ENCODE results near the gene ZNF583. TPM values are rescaled to one million over a fixed set of nuclear protein-coding genes. Genes with fewer than 3 reads are reported as not detected.

ZNF583 gene
- total and polyA plus RNA-seq, 2 of the 13 experiments (the other 11 are each of a cell fraction or from before 2014, with no cell fraction given): 0.65 to 5.3 TPM

DNA sequence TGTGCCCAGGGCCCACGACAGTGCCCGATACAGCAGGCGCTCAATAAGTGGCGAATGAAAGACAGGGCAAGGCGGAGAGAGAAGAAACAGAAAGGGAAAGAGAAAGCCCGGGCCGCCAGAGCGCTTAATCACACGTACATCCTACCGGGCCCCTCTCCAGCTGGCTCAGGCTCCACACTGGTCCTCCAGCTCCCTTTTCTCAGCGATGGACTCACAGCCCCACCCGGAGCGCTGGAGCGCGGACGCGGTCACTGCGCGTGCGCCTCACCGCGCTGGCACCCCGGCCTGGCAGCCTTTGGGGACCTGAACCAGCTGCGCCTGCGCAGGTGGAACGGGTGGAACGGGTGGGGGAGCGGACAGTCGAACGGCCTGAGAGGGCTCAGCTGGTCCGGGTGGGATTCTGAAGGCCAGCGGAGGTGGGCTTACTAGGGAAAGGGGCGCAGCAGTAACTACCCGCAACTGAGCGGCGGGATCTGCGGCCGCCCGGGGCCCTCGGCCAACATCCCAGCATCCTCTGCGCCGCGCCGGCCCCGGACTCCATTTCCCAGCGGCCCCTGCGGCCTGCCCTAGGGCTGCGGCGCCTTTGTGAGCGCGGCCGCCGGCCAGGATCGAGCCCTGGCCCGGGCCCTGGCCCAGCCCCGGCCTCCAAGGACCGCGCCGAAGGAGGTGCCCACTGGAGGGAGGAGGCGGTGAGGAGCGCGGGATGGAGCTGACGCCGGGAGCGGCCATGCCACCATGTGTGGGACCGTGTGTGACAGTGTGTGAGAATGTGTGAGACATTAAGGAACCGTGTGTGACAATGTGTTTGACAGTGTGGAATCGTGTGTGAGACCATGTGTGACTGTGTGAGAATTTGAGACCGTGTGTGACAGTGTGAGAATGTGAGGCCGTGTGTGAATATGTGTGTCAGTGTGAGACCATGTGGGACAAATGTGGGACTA is at the start of gene ZNF583 (continued):
- TF ChIP-seq ZNF225 (CRISPR knock-in tag; IDR thresholded peaks at IDR 0.05): 0 out of 2 replicates have a peak, but pooled peaks have one; percentile 21
- TF ChIP-seq TP53 (CRISPR knock-in tag; conservative IDR thresholded peaks at IDR 0.05): no peak; the same call in 1 of the 2 replicates
- TF ChIP-seq NCOA2 (CRISPR knock-in tag; IDR thresholded peaks at IDR 0.05): no peak
- peak; percentile 57; the same call in 1 of the 2 replicates for TF ChIP-seq KDM4B (CRISPR knock-in tag; IDR thresholded peaks at IDR 0.05)
- TF ChIP-seq MXD4 (CRISPR knock-in tag; IDR thresholded peaks at IDR 0.05): 0 out of 2 replicates have a peak, but pooled peaks have one; percentile 20
- TF ChIP-seq ZNF430 (CRISPR knock-in tag; IDR thresholded peaks at IDR 0.05): peak; percentile 52; the same call in 1 of the 2 replicates
- TF ChIP-seq ZBTB21 (CRISPR knock-in tag; IDR thresholded peaks at IDR 0.05): no peak
- peak; percentile 24; the same call in 1 of the 2 replicates for TF ChIP-seq FOXK1 (CRISPR knock-in tag; IDR thresholded peaks at IDR 0.05; ENCODE audit: borderline replicate concordance, low read depth)
- TF ChIP-seq ZNF605 (CRISPR knock-in tag; IDR thresholded peaks at IDR 0.05): no peak; the same call in 1 of the 2 replicates
- no peak for TF ChIP-seq REPIN1 (CRISPR knock-in tag; IDR thresholded peaks at IDR 0.05; ENCODE audit: borderline replicate concordance, low read depth)
- TF ChIP-seq SYNCRIP (IDR thresholded peaks at IDR 0.05; ENCODE audit: insufficient read depth, low read depth, low read length): no peak
- no peak for TF ChIP-seq DNMT3B (CRISPR knock-in tag; conservative IDR thresholded peaks at IDR 0.05)
- TF ChIP-seq NFIB (CRISPR knock-in tag; IDR thresholded peaks at IDR 0.05; ENCODE audit: borderline replicate concordance): no peak
- TF ChIP-seq KLF15 (CRISPR knock-in tag; IDR thresholded peaks at IDR 0.05; ENCODE audit: borderline replicate concordance): peak; percentile 52; the same call in 1 of the 2 replicates
- TF ChIP-seq MYNN (CRISPR knock-in tag; IDR thresholded peaks at IDR 0.05; ENCODE audit: low read depth): no peak
- TF ChIP-seq, protein P1, sequence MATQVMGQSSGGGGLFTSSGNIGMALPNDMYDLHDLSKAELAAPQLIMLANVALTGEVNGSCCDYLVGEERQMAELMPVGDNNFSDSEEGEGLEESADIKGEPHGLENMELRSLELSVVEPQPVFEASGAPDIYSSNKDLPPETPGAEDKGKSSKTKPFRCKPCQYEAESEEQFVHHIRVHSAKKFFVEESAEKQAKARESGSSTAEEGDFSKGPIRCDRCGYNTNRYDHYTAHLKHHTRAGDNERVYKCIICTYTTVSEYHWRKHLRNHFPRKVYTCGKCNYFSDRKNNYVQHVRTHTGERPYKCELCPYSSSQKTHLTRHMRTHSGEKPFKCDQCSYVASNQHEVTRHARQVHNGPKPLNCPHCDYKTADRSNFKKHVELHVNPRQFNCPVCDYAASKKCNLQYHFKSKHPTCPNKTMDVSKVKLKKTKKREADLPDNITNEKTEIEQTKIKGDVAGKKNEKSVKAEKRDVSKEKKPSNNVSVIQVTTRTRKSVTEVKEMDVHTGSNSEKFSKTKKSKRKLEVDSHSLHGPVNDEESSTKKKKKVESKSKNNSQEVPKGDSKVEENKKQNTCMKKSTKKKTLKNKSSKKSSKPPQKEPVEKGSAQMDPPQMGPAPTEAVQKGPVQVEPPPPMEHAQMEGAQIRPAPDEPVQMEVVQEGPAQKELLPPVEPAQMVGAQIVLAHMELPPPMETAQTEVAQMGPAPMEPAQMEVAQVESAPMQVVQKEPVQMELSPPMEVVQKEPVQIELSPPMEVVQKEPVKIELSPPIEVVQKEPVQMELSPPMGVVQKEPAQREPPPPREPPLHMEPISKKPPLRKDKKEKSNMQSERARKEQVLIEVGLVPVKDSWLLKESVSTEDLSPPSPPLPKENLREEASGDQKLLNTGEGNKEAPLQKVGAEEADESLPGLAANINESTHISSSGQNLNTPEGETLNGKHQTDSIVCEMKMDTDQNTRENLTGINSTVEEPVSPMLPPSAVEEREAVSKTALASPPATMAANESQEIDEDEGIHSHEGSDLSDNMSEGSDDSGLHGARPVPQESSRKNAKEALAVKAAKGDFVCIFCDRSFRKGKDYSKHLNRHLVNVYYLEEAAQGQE (IDR thresholded peaks at IDR 0.05; ENCODE audit: borderline replicate concordance in 1 of 2, low read depth in 1 of 2, low read length in 2 of 2): no peak
- no peak for TF ChIP-seq HMGXB3 (CRISPR knock-in tag; IDR thresholded peaks at IDR 0.05; ENCODE audit: borderline replicate concordance)
- no peak for TF ChIP-seq ZNF883 (CRISPR knock-in tag; IDR thresholded peaks at IDR 0.05; ENCODE audit: not compliant biosample characterization)
- peak in 1 of 2 experiments; percentile 60; a peak in 2 of 4 replicates for TF ChIP-seq POLR2A (IDR thresholded peaks at IDR 0.05; ENCODE audit: insufficient read depth in 1 of 2, low read depth in 2 of 2, low read length in 2 of 2)
- 0 out of 2 replicates have a peak, but pooled peaks have one; percentile 49 for TF ChIP-seq KMT2A (CRISPR knock-in tag; IDR thresholded peaks at IDR 0.05)

Data from HepG2 (cell line).